ENCODE measurements around the gene IGF2BP2.

Gene IGF2BP2

GRCh38 chr3:185797108-185797881 is 27.5 kb downstream of the IGF2BP2 start:
- DNase-seq (ENCODE audit: low spot score) = no peak
- no peak for TF ChIP-seq CTCF (IDR thresholded peaks at IDR 0.05; ENCODE audit: extremely low read depth, missing control alignments)

DNA sequence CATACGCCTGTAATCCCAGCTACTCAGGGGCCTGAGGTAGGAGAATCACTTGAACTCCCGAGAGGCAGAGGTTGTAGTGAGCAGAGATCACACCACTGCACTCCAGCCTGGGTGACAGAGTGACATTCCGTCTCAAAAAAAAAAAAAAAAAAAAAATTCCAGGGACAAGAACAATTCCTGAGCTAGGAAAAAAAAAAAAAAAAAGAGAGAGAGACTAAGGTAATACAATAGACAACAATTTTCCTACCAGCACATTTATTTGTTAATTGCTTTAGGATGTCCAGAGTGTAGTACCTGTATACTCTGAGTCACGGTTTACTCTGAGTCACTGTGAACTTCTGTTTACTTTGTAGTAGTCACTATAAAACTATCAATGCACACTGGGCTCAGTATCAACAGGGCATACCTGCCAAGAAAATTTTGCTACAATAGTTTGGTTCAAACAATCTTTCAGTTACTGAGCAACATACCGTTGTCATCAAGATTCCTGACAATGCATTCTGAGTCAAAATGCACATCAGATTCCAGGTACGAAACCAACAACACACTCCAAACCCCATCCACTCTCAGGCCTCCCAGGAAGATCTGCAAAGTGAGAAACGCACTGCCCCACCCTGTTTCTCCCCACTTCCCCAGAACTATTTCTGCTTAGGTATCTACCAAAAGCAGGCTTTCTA is 28.3 kb downstream of the IGF2BP2 start:
- no peak for TF ChIP-seq CTCF (IDR thresholded peaks at IDR 0.05; ENCODE audit: extremely low read depth, missing control alignments)
- DNase-seq (ENCODE audit: low spot score) = no peak

GRCh38 chr3:185793381-185793780 is 31.5 kb downstream of the IGF2BP2 start:
- TF ChIP-seq CTCF (IDR thresholded peaks at IDR 0.05; ENCODE audit: extremely low read depth, missing control alignments) = no peak
- no peak for DNase-seq (ENCODE audit: low spot score)

DNA sequence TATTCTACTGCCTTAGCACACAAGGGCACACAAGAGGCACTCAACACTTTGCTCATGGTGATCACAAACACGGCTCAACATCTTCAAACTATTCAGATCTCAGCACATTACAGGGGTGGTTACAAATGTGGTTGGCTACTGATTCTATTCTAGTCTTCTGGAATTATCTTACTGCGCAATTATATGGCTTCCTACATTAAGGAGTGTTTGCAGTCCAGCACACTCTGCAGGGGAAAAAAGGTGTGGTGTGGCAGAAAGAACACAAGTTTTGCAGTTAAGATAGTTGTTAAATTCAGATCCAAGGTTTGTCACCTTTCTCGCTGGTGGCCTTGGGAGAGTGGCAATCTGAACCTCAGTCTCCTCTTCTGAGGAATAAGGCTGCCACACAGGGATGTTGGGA is 31.9 kb downstream of the IGF2BP2 start:
- DNase-seq (ENCODE audit: low spot score) = no peak
- TF ChIP-seq CTCF (IDR thresholded peaks at IDR 0.05; ENCODE audit: extremely low read depth, missing control alignments) = no peak

DNA sequence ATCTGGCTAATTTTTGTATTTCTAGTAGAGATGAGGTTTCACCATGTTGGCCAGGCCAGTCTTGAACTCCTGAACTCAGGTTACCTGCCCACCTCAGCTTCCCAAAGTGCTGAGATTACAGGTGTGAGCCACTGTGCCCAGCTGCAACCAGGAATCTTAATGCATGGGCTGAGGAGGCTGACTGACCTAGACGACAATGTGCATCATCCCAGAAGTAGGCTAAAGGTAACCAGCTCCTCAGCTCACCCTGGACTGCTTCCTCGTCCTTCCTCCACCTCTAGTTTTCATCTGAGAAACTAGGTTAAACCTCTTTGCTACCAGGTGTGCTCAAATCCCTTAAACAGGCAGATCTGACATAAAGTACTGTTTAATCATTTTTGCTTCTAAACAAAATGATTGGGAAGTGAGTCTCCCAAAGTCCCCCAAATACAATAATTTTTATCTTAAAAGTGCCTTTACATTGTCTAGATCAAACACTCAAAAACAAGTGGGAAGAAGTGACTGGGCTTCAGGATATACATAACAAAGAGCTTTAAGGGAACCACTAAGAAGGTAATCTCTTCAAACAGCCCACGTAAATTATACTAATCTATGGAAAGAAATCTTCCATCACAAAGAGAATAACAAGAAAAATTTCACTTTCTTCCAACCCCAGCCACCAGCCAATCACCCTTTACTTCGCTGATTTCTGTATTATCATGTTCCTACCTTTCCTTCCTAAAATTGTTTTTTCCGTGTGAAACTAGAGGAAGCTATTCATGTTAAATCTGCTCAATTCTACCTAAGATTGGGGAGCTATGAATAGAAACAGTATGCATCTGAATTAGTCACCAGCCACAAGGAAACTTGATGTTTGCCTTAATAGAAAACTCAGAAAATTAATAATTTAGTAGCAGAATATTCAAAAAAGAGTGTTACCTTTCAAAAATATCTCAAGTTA is 34.7 kb downstream of the IGF2BP2 start:
- no peak for DNase-seq (ENCODE audit: low spot score)
- no peak for TF ChIP-seq CTCF (IDR thresholded peaks at IDR 0.05; ENCODE audit: extremely low read depth, missing control alignments)

- no peak for TF ChIP-seq CTCF (IDR thresholded peaks at IDR 0.05; ENCODE audit: extremely low read depth, missing control alignments)
- DNase-seq (ENCODE audit: low spot score) = no peak
Measured at GRCh38 chr3:185789134-185789533, 35.7 kb downstream of the IGF2BP2 start.

All from GM20000 (cell line).